ENCODE data around the gene HSPA14. TPM values are rescaled to one million over a fixed set of nuclear protein-coding genes. Genes with fewer than 3 reads are reported as not detected.

HSPA14 gene
- polyA plus RNA-seq, 1 experiment = 14.9 TPM

- ChIA-PET CTCF (interaction anchor here (0.7 to 1.1 kb wide), 4 partner anchors 283 to 322 kb away, joined by 3 to 6 read pairs (median 5); no protein-coding TSS in a partner anchor), POLR2A (no interaction called here)
- peak; percentile 10; the same call in 1 of the 2 replicates for TF ChIP-seq CTCF (IDR thresholded peaks at IDR 0.05; ENCODE audit: low read depth, low read length)
- peak; percentile 83 for DNase-seq (ENCODE audit: low read depth, low spot score)
- H3K27me3 ChIP-seq (ENCODE audit: control insufficient read depth, insufficient read depth, low read length) = no peaks in the 10 kb centered on the region
- H3K4me3 ChIP-seq (ENCODE audit: low read depth, low read length) = no peak overlapping the region
- H3K9me3 ChIP-seq (ENCODE audit: control insufficient read depth, insufficient read depth, low read length) = no peaks in the 10 kb centered on the region
- H3K27ac ChIP-seq (ENCODE audit: low read depth, low read length) = no peak overlapping the region
Observed at GRCh38 chr10:14820010-14820774, 17.9 kb upstream of the HSPA14 start.

DNA sequence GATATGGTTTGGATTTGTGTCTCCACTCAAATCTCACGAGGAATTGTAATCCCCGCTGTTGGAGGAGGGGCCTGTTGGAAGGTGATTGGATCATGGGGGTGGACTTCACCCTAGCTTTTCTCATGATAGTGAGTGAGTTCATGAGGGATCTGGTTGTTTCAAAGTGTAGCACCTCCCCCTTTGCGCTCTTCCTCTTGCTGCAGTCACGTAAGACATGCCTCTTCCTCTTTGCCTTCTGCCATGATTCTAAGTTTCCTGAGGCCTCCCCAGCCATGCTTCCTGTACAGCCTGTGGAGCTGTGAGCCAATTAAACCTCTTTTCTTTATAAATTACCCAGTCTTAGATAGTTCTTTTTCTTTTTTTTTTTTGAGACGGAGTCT lies 17.3 kb upstream of the HSPA14 start:
- Histone ChIP-seq H3K9me3 (ENCODE audit: control insufficient read depth, insufficient read depth, low read length) (no peaks in the 10 kb centered on the region), H3K27me3 (ENCODE audit: control insufficient read depth, insufficient read depth, low read length) (no peaks in the 10 kb centered on the region), H3K27ac (ENCODE audit: low read depth, low read length) (no peak overlapping the region), H3K4me3 (ENCODE audit: low read depth, low read length) (no peak overlapping the region)
- POLR2A ChIA-PET = no interaction called here
- no peak for TF ChIP-seq CTCF (IDR thresholded peaks at IDR 0.05; ENCODE audit: low read depth, low read length)
- no peak for DNase-seq (ENCODE audit: low read depth, low spot score)
- CTCF ChIA-PET = interaction anchor here (0.7 kb wide), 1 partner anchor 322 kb away, joined by 3 read pairs; no protein-coding TSS in a partner anchor

GRCh38 chr10:14821635-14822375 lies 16.3 kb upstream of the HSPA14 start:
- CTCF ChIA-PET = interaction anchor here (0.7 to 3.8 kb wide), 9 partner anchors 15 to 622 kb away, joined by 3 to 43 read pairs (median 5); partner anchors contain the start of genes CDNF, HSPA14 and MSANTD7
- Histone ChIP-seq H3K4me3 (ENCODE audit: low read depth, low read length) (no peak overlapping the region), H3K27me3 (ENCODE audit: control insufficient read depth, insufficient read depth, low read length) (no peaks in the 10 kb centered on the region), H3K9me3 (ENCODE audit: control insufficient read depth, insufficient read depth, low read length) (no peaks in the 10 kb centered on the region), H3K27ac (ENCODE audit: low read depth, low read length) (no peak overlapping the region)
- POLR2A ChIA-PET = no interaction called here
- no peak for DNase-seq (ENCODE audit: low read depth, low spot score)
- no peak for TF ChIP-seq CTCF (IDR thresholded peaks at IDR 0.05; ENCODE audit: low read depth, low read length)

GRCh38 chr10:14822879-14823755 lies 15.0 kb upstream of the HSPA14 start:
- peak; percentile 20 for DNase-seq (ENCODE audit: low read depth, low spot score)
- ChIA-PET CTCF (interaction anchor here (0.6 to 3.8 kb wide), 28 partner anchors 9 to 628 kb away, joined by 3 to 43 read pairs (median 4); partner anchors contain the start of genes CDNF, HSPA14 and MSANTD7), POLR2A (interaction anchor here (0.6 to 0.7 kb wide), 3 partner anchors 37 to 219 kb away, joined by 3 to 4 read pairs (median 3); no protein-coding TSS in a partner anchor)
- Histone ChIP-seq H3K9me3 (ENCODE audit: control insufficient read depth, insufficient read depth, low read length) (no peaks in the 10 kb centered on the region), H3K27ac (ENCODE audit: low read depth, low read length) (no peak overlapping the region), H3K27me3 (ENCODE audit: control insufficient read depth, insufficient read depth, low read length) (no peaks in the 10 kb centered on the region), H3K4me3 (ENCODE audit: low read depth, low read length) (no peak overlapping the region)
- TF ChIP-seq CTCF (IDR thresholded peaks at IDR 0.05; ENCODE audit: low read depth, low read length) = peak; percentile 85

Measured in AG04450 (cell line).